Measurements from ENCODE around the gene TLE1.

The TLE1 gene

DNA sequence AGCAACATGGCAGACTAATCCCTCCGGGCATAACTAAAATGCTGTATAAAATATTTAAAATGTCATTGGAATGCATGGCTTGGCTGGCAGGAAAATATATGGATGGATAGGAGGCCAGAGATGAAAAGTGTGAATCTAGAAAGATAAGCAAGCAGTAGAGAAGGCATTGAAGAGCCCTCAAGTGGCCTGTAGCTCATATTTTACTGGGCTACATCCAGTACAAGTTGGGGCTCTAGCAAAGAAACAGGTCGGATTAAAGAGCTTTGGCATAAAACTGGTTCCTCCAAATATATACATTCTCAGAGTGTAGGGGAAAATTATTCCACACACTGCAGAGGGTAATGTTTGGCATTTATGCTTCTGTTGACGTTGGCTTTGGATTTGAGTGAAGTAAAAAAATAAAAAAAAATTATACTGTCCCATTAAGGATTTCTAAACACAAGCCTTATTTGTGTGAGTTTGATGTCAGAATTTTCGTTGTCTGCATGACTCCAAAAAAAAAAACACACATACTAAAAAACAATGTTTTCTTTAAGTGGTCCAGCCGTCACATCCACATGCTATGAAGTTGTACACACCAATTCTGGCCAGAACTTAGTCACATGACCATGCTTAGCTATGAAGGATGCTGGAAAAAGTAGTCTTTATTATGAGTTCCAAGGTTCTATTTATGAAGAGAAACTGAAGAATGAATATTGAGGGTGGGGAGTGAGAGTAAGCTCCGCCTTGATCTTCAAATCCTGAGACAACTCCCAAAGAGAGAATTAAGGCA, 147.0 kb downstream of the TLE1 start:
- TF ChIP-seq, protein P1, sequence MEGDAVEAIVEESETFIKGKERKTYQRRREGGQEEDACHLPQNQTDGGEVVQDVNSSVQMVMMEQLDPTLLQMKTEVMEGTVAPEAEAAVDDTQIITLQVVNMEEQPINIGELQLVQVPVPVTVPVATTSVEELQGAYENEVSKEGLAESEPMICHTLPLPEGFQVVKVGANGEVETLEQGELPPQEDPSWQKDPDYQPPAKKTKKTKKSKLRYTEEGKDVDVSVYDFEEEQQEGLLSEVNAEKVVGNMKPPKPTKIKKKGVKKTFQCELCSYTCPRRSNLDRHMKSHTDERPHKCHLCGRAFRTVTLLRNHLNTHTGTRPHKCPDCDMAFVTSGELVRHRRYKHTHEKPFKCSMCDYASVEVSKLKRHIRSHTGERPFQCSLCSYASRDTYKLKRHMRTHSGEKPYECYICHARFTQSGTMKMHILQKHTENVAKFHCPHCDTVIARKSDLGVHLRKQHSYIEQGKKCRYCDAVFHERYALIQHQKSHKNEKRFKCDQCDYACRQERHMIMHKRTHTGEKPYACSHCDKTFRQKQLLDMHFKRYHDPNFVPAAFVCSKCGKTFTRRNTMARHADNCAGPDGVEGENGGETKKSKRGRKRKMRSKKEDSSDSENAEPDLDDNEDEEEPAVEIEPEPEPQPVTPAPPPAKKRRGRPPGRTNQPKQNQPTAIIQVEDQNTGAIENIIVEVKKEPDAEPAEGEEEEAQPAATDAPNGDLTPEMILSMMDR (IDR thresholded peaks at IDR 0.05; ENCODE audit: extremely low read depth, missing control alignments) = no peak
- DNase-seq (ENCODE audit: low spot score) = no peak

DNA sequence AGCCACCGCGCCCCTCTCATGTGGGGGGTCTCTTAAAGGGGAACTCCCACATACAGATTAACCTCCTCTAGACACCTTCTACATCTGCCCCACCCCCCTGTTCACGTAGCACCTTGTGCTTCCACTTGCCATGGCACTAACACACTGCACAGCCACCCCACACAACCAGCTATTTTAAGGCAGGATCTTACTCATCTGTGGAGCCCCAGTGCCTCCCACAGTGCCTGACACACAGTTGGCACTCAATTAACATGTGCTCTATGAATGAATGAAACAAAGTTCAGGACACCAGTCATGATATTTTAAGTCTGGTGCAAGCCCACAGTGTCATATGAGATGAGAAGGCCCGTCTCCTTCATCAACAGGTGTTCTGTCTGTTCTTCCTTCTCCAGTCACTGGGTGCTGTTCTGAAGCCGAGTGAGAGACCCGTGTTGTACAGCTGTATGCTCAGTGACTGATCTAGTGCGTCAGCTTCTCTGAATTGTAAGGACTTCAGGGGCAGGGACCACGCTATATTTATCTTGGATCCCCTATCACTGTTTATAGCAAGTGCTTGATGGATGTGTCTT, 149.1 kb downstream of the TLE1 start:
- DNase-seq (ENCODE audit: low spot score) = no peak

DNA sequence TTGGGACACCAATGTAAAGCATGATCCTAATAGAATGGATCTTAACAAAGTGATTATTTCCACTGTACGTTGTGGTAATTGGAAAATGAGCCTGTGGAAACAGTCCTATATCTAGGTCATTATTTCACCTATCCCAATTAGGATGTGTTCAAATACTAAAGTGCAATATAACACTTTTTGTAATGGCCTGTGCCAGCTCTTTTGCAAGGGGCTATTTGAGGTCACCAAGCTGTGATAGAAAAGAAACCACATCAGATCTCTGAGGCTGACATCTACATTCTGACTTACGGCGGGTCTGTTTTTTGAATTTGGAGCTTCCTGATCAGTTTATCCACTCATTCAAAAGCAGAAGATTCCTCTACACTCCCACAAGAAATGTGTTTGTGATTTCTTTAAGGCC, 150.0 kb downstream of the TLE1 start:
- DNase-seq (ENCODE audit: low spot score) = no peak
- TF ChIP-seq, protein P1 (IDR thresholded peaks at IDR 0.05; ENCODE audit: extremely low read depth, missing control alignments) = no peak

More for the DNA sequence above, 149.1 kb downstream of the TLE1 start:
- TF ChIP-seq, protein P1 (IDR thresholded peaks at IDR 0.05; ENCODE audit: extremely low read depth, missing control alignments) = no peak

DNA sequence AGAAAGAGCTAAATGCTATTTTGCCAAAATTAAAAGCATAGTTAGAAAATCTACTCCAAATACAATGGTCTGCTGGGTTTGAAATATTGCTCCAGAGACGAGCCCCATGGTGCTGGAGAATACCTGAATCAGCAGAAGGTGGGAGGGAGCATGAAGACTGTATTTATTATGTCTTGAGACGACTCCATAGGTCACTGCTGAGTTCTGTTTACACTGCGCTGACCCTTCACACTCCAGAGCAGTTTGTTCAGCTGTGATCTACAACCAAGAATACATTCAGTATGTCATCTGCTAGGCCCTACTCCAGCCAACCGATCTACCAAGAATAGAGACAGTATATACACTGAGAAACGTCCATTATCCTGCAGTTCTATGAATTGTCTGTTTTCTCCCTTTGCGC, 150.5 kb downstream of the TLE1 start:
- TF ChIP-seq, protein P1 (IDR thresholded peaks at IDR 0.05; ENCODE audit: extremely low read depth, missing control alignments) = no peak
- DNase-seq (ENCODE audit: low spot score) = no peak

DNA sequence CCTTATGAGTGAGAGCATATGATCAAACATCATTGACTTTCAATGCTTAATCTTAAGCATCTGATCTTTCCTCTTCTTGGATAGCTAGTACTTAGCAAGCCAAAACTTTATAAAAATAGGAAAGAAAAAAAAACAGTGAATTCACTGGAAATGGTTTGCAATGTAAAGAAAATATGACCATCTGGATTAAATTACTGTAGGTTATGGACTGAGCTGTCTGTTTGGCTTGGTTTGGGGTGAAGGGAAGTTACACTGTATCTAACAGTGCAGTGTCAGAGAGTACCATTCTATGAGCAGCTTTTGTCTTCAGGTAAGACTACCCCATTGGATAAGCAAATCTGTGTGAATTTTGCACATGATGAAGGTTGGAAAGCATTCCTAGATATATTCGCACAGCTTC, 151.4 kb downstream of the TLE1 start:
- TF ChIP-seq, protein P1 (IDR thresholded peaks at IDR 0.05; ENCODE audit: extremely low read depth, missing control alignments) = no peak
- DNase-seq (ENCODE audit: low spot score) = no peak

DNA sequence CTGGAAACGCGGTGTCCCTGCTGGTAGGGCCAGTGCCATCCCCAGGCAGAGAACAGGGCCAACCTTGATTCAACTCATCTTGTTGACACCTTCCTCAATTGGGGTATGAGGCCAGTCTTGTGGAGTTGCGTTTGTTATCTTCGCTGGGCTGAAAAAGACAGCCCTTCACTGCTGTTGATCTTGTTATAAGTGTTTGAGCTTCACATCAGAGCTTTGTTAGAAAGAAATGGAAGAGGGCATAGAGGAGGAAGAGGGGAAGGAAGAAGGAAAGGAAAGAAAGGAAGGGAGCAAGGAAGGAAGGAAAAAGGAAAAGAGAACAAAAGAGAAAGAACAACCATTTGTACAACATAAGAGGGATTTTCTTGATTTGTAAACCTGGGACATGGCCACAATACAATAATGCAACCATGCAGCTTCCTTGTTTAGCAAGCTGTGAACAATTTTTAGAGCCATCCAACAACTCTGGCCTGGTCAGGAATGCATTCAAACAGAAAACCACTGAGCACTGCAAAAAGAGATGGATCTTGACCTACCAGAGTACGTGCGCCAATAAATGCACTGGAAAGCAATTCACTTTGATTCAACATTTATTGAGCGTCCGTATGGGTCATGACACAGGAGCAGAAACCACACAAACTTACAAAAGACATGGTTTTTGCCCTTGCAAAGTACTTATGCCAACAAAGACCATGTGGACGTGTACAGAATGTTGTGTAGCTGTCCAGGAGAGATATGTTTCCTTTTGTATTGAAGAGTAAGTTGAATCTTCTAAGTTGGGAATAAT, 152.9 kb downstream of the TLE1 start:
- TF ChIP-seq, protein P1 (IDR thresholded peaks at IDR 0.05; ENCODE audit: extremely low read depth, missing control alignments) = no peak
- no peak for DNase-seq (ENCODE audit: low spot score)

Data from GM20000 (cell line).